ENCODE data around the gene TTC31.

The TTC31 gene

GRCh38 chr2:74505448-74506246 is 22.8 kb downstream of the TTC31 start:
- DNase-seq = no peak

- peak; percentile 99 for DNase-seq
Observed at GRCh38 chr2:74507145-74507925, 24.5 kb downstream of the TTC31 start, which contains the start of gene PCGF1. TSS of gene PCGF1 (minus strand) at chr2:74507695. CDS start at chr2:74507668, 27 bp downstream.

DNA sequence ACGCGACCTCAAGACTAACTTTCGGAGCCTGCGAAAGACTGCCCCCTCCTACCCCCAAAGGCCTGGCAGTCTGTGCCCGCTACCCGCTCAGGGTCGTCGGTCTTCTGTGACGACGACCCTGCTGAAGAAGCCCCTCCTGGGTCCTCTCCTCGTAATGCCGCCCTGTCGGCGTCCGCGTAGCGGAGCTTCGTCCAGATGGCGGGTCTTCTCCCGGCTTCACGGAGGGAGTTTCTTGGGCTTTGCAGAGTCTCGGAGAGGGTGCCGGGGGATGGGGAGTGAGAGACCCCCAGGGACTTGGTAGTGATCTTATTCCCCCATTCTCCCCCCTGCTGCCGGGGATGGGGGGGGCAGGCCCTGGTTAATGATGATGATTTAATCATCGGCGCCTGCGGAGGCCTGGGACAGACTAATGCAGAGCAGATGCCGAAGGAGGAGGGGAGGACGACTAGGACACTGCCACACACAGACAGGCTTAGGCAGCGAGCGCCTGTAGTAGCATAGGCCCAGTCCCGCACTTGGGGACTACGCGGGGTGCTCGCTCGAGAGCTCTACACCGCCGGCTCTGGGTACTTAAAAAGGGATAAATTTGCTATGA is 25.1 kb downstream of the TTC31 start:
- no peak for DNase-seq

- DNase-seq = no peak
Observed at GRCh38 chr2:74510272-74510671, 27.4 kb downstream of the TTC31 start.

DNA sequence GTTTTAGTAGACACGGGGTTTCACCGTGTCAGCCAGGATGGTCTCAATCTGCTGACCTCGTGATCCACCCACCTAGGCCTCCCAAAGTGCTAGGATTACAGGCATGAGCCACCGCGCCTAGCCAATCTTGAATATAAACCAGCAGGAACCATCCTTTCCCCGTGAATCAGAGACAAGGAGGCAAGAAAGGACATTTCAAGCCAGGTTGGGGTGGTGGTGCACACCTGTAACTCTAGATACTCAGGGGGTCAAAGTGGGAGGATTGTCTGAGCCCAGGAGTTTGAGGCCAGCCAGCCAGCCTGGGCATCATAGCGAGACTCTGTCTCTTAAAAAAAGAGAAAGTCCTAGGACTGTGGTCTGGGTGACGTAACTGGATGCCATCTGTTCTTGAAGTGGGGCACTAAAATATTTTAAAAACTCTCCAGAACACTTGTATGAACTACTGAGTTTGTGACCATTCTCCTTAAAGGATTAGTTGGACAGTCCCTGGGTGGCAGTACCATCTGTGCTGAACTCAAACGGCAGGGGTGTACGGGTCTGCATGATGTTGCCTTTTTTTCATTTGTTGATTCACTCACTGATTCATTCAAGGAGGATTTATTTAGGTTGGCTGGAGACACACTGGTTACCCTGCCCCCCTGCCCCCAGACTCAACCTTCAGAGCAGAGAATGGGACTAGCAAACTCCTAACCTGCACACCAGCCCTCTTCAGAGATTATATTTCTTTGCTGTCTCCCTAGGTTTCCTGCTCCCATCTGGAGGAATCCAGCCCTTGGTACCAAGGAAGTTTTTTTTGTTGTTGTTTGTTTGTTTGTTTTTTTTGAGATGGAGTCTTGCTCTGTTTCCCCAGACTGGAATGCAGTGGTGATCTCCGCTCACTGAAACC is 28.5 kb downstream of the TTC31 start:
- no peak for DNase-seq

DNA sequence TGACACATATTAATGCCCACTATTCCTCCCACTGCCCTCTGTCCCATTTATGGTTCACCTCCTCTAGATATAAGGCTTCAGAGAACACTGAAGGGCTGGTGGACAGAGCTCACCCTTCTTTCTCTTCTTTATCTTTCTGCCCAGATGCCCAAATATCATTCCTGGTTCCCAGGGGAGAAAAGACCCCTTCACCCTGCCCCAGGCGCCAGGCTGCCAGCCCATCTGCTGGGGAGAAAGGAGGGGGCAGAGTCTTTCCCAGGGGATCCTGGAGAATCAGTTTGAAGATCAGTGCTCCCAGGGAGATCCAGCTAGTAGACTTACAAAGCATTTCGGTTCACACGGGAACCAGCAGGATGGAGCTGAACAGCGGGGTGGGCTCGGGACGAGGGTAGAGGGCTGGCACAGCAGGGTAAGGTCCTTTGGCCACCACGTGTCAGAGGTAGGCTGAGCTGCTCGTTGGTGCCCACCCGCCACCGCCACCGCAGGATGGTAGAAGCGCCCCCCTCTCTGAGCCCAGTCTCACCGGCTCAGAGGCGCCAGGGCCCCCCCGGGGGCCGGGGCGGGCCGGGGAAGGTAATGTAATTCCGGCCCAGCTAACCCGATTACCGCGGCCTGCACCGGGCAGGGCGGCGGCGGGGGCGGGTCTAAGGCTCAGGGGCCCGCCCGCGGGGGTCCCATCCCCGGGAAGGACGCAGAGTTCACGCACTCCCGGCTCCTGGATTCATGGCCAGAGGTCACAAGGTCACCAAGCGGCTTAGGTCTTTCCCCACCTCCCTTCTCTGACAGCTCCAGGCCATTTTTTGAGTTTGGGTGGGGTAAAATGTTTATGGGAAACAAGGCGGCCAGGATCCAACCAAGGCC is 30.1 kb downstream of the TTC31 start:
- DNase-seq = no peak

- peak; percentile 45 to 63 for DNase-seq
Observed at GRCh38 chr2:74513605-74514367, 30.9 kb downstream of the TTC31 start.

- peak in 1 of 2 experiments; percentile 53 for DNase-seq
Observed at GRCh38 chr2:74514368-74515270, 31.7 kb downstream of the TTC31 start, which contains the start of gene TLX2. TSS of gene TLX2 (plus strand) at chr2:74514450. CDS start at chr2:74514807, 357 bp downstream.

DNA sequence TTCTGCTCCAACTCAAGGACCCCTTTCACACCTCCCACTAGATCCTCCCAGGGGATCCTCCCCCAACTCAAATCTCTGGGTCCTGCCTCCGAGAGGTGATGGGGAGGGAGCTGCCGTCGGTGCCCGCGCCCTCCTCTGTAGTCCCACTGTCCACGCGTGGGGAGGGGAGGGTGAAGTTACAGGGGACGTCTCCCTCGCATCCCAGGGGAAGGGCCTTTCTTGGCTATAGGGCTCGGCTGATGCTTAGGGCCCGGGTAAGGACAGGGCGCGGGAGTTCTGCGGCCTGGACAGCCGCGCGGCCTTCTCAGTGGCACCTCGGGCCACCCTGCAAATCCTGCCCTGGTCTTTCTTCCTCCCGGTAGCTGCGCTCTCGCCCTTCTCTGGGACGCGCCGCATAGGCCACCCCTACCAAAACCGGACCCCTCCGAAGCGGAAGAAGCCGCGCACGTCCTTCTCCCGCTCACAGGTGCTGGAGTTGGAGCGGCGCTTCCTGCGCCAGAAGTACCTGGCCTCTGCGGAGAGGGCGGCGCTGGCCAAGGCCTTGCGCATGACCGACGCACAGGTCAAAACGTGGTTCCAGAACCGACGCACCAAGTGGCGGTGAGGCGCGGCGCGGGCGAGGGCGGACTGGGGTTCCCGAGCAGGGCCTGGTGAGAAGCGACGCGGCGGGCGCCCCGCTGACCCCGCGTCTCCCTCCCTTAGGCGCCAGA is 32.5 kb downstream of the TTC31 start:
- DNase-seq = peak in 1 of 2 experiments; percentile 47

- DNase-seq = peak; percentile 83 to 87
Observed at GRCh38 chr2:74515981-74516633, 33.2 kb downstream of the TTC31 start.

GRCh38 chr2:74516650-74517049 is 33.8 kb downstream of the TTC31 start:
- no peak for DNase-seq

DNA sequence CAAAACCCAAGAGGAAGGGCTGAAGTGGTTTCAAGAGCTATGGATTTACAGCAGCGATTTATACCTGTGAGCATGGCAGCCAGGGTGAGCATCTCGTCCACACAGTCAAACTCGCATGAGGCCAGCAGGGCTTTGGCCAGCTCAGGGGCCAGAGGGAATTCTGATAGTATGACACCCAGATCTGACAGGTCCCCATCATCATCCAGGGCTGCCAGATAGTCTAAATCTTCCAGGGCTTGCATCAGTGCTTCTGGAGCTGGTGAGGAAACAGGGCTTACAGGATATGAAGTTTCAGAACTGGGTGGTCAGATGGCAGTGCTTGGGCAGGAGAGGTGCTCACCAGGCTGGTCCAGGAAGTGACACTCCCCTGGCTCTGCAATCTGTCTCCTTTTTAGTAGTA is 39.6 kb downstream of the TTC31 start:
- no peak for DNase-seq

- DNase-seq = no peak
Observed at GRCh38 chr2:74524005-74524404, 41.1 kb downstream of the TTC31 start.

DNA sequence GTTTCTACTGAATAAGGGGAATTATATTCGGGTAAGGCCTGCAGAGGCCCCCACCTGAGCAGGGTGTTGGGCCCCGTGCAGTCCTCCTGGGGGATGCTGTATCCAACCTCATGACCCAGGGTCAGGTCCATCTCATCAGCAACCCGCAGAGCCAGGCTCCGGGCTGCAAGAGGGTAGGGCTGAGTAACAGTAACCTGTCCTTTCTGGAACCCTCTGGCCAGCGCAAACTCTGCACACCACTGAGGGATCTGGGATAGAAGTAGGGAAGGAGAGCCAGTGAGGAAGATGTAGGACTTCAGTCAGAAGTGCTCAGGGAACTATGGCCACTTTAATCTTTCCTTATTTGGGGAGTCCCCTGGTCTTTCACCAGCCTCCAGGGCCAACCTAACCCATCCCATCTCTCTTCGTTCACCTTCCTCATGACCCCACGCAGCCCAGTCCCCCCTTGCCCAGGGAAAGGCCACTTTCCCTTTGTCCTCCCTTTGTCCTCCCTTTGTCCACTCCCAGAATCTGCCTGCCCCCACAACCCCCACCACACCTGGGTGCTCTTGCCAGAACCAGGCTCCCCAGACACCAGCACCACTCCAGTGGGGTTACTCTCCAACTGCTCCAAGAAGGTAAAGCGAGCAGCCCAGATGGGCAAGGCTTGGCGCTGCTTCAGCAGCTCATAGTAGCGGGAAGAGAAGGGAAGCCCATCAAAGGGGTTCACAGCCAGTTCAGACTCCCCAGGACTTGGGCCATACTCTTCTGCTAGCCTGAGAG is 42.3 kb downstream of the TTC31 start:
- no peak for DNase-seq

DNA sequence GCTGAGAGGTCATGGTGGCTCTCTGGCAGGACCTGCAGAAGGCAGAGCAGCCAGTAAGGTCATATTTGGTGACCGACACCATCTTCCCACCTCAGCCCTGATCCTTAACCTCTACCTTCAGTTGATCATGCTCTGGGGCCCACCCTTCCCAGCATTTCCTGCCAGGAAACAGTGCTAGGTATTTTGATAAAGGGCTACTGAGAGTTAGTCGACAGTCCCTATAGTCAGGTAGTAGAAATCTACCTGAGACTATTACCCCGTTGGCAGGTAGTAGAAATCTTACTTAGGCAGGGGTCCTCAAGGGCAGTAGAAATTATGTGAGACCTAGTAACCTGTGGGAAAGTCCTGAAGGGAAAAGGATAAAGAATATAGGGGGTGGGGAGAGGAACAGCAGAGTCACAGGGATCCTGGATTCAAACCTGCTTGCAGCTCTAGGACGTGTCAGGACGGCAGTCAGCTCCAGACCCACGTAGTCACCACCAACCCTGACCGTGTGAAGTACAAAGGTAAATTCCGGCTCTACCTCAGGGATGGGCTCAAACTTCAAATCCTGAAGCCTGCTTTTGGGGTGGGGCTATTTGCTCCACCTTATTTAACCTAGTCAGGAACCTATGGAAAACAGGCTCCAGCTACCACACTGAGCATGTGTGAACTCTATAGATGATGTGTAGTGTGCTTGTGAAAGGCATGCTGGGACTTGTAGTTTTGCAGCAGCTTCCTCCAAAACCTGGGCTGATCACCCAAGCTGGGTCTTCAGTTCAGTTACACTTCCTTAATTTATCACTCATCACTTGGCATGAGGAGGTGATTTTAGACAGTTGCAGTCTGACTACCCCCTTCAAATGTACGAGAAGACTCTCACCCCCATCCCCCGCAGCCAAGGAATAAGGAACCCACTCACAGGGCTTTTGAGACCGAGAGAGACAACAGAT is 43.1 kb downstream of the TTC31 start, which contains the start of gene DQX1:
Gene DQX1 (minus strand): TSS at position 515 of the 932 bp plus-strand sequence. CDS start 502 bp downstream, at position 13.
- no peak for DNase-seq

DNA sequence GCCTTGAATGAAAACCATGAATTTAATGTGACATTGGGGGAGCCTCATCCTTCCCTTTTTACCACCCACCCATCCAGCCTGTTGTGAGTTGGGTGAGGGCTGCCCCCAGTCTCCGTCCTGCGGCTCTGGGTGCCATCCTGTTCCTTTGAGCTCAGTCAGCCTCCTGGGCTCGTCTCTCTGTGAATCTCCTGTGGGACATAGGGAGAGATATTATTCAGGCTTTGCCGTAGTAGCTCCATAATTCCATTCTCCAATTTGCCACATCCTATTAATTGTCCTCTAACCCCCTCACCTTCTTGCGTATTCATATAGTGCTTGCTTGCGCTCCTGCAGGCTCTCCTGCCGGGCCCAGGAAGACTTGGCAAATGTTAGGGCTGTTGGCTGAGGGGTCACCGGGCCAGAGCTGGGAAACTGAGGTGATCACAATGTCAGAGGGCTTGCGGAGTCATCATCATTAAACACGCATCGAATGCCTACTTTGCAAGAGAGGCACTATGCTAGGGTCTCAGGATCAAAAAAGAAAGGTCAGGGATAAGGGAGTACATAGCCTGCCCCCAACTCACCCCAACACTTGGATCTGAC is 43.9 kb downstream of the TTC31 start:
- DNase-seq = no peak
